Breast epithelium (tissue), 3 donors: ENCODE results near the gene HTT-AS.

Experiments
- POLR2A ChIP-seq: fragments of 450-650 bp; IDR thresholded peaks from one replicate; pipeline ENCODE4 v1.6.1; 2016; ENCODE audit warnings: antibody characterized with exemption, mild to moderate bottlenecking, moderate library complexity
- TF ChIP-seq, protein P1 (sequence below), 3 donors: fragments of 450-650 bp; IDR thresholded peaks; one replicate each; pipeline ENCODE4 v1.5.1; 2016 to 2017; ENCODE audit warnings: antibody characterized with exemption in 3 of 3, mild to moderate bottlenecking in 3 of 3, moderate library complexity in 3 of 3

DNA sequence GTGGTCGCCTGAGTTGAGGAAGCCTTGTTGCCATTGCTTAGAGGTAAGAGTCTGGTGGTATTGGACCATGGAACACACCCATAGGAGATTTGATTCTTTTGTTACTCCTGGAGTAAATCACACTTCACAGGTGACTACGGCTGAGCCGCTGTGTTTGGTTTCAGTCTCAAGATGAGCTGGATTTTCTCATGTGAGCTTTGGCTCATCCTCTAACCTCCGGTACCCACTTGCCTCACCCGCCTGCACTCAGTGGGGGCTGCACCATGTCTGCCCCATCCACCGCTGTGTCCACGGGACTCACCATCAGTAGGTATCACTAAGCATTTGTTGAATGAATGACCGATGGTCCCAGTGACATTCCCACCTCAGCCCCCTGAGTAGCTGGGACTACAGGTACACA lies 52.7 kb downstream of the HTT-AS start:
- TF ChIP-seq, protein P1, sequence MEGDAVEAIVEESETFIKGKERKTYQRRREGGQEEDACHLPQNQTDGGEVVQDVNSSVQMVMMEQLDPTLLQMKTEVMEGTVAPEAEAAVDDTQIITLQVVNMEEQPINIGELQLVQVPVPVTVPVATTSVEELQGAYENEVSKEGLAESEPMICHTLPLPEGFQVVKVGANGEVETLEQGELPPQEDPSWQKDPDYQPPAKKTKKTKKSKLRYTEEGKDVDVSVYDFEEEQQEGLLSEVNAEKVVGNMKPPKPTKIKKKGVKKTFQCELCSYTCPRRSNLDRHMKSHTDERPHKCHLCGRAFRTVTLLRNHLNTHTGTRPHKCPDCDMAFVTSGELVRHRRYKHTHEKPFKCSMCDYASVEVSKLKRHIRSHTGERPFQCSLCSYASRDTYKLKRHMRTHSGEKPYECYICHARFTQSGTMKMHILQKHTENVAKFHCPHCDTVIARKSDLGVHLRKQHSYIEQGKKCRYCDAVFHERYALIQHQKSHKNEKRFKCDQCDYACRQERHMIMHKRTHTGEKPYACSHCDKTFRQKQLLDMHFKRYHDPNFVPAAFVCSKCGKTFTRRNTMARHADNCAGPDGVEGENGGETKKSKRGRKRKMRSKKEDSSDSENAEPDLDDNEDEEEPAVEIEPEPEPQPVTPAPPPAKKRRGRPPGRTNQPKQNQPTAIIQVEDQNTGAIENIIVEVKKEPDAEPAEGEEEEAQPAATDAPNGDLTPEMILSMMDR (IDR thresholded peaks at IDR 0.05) = no peak
- no peak for TF ChIP-seq POLR2A
